K562 (cell line): ENCODE measurements around the gene ZBTB16. TPM values are rescaled to one million over a fixed set of nuclear protein-coding genes. Genes with fewer than 3 reads are reported as not detected.

ENCODE experiments used
- ATAC-seq: fragments of 200-7000 bp; cut with Tn5 transposase; 3 replicates; pipeline ENCODE4 v1.9.1; 2020; ENCODE audit warnings: moderate library complexity
- BruUV-seq: library from RNA; stranded (reverse); fragments of 400-500 nt; replicated peaks from 2 replicates; lab custom pipeline; 2021; lab: Mats Ljungman, UMichigan
- CTCF ChIA-PET: fragments of 300-600 bp; formaldehyde crosslinking; extraction: SDS; loops from one replicate; lab custom pipeline; 2021; ENCODE audit warnings: low intra/inter-chr PET ratio; lab: Yijun Ruan, JAX
- POLR2A ChIA-PET: fragments of 300-600, 350-650 bp; sonication (Branson Sonifier 250); formaldehyde crosslinking; extraction: SDS; loops from one replicate; lab custom pipeline; 2021; ENCODE audit warnings: antibody characterized with exemption, inconsistent platforms; lab: Yijun Ruan, JAX
- DNase-seq, 4 experiments: peaks; one replicate each; pipeline versions ENCODE4 v3.0.0 to v3.0.0-alpha.2; 2011 to 2018; ENCODE audit warnings: low spot score in 3 of 4, mixed read lengths in 3 of 4; ENCODE audit errors: extremely low read depth in 1 of 4
- FAIRE-seq: peaks from 2 replicates; lab custom pipeline; 2011; peaks lifted over from hg19 to GRCh38; lab: Jason Lieb, UNC
- H2AFZ ChIP-seq: 2 replicates; pipeline ENCODE4 v1.6.0; 2011; ENCODE audit warnings: low read depth, low read length, control low read depth, inconsistent platforms
- H3K27ac ChIP-seq: fragments of 200-600 bp; 3 replicates; pipeline ENCODE4 v1.8.0; 2011; ENCODE audit warnings: low read depth, mild to moderate bottlenecking, control low read depth, inconsistent platforms, low read length, moderate library complexity, mixed read lengths; ENCODE audit errors: extremely low read depth
- H3K27me3 ChIP-seq, 2 experiments: fragments of 300-600 bp in 1 of 2; 2 replicates in 1 of 2; 3 replicates in 1 of 2; pipeline versions ENCODE4 v1.6.0 to v1.8.0; 2011; ENCODE audit warnings: inconsistent platforms in 2 of 2, low read length in 2 of 2, mild to moderate bottlenecking in 1 of 2, mixed read lengths in 1 of 2, moderate library complexity in 1 of 2; ENCODE audit not compliant: control insufficient read depth in 2 of 2, insufficient read depth in 2 of 2
- H3K36me3 ChIP-seq: fragments of 300-600 bp; 3 replicates; pipeline ENCODE4 v1.8.0; 2011; ENCODE audit warnings: mild to moderate bottlenecking, low read length, inconsistent platforms; ENCODE audit not compliant: control insufficient read depth, insufficient read depth
- H3K4me1 ChIP-seq, 2 experiments: fragments of 200-600 bp in 1 of 2; replicated peaks in 1 of 2; 2 replicates in 1 of 2; 3 replicates in 1 of 2; pipeline versions ENCODE4 v1.5.1 to v1.8.0; 2011; ENCODE audit warnings: inconsistent platforms in 2 of 2, low read length in 2 of 2, mild to moderate bottlenecking in 1 of 2, mixed read lengths in 1 of 2, moderate library complexity in 1 of 2; ENCODE audit not compliant: control insufficient read depth in 2 of 2, insufficient read depth in 2 of 2
- H3K4me2 ChIP-seq: 2 replicates; pipeline ENCODE4 v1.6.1; 2011; ENCODE audit warnings: low read length, control low read depth, inconsistent platforms, mixed read lengths; ENCODE audit not compliant: insufficient read depth
- H3K4me3 ChIP-seq: fragments of 200-600 bp; sonication (generic), shearing (Covaris generic); 2 replicates; pipeline ENCODE4 v1.5.1; 2016; ENCODE audit warnings: control low read depth, inconsistent platforms
- H3K79me2 ChIP-seq: fragments of 200-600 bp; 3 replicates; pipeline ENCODE4 v1.8.0; 2011; ENCODE audit warnings: low read length, inconsistent platforms; ENCODE audit not compliant: control insufficient read depth, insufficient read depth
- H3K9ac ChIP-seq, 2 experiments: 2 replicates each; pipeline versions ENCODE4 v1.6.0 to v1.6.1; 2011; ENCODE audit warnings: low read depth in 2 of 2, low read length in 2 of 2, control low read depth in 1 of 2, inconsistent platforms in 1 of 2, mild to moderate bottlenecking in 1 of 2, mixed read lengths in 1 of 2; ENCODE audit not compliant: insufficient read depth in 1 of 2
- H3K9me1 ChIP-seq: one replicate; pipeline ENCODE4 v1.6.0; 2011; ENCODE audit warnings: inconsistent platforms, mild to moderate bottlenecking, low read length, moderate library complexity; ENCODE audit not compliant: control insufficient read depth, insufficient read depth
- H3K9me3 ChIP-seq: replicated peaks from 2 replicates; pipeline ENCODE4 v1.5.1; 2011; ENCODE audit warnings: low read depth, low read length, inconsistent platforms; ENCODE audit not compliant: control insufficient read depth, insufficient read depth
- H4K20me1 ChIP-seq: replicated peaks from 2 replicates; pipeline ENCODE4 v1.6.1; 2011; ENCODE audit warnings: low read length, inconsistent platforms, mixed read lengths; ENCODE audit not compliant: control insufficient read depth, insufficient read depth
- BRCA1 ChIP-seq, 2 experiments: fragments of 450-650 bp in 1 of 2; sonication (generic) in 1 of 2; formaldehyde crosslinking in 1 of 2; IDR thresholded peaks; 2 replicates each; pipeline versions ENCODE4 v1.5.0 to v1.6.1; 2017 to 2020; ENCODE audit warnings: mild to moderate bottlenecking in 1 of 2, missing genetic modification reagents in 1 of 2
- CREB1 ChIP-seq, 2 experiments: sonication (generic) in 1 of 2; formaldehyde crosslinking in 1 of 2; IDR thresholded peaks; 2 replicates each; pipeline versions ENCODE4 v1.6.1 to v1.8.0; 2012 to 2022; ENCODE audit warnings: inconsistent platforms in 1 of 2, mild to moderate bottlenecking in 1 of 2, missing genetic modification reagents in 1 of 2, moderate library complexity in 1 of 2
- HOXB6 ChIP-seq: fragments of 250-450 bp; sonication (Bioruptor Pico); IDR thresholded peaks from 2 replicates; pipeline ENCODE4 v1.5.1; 2022; ENCODE audit warnings: mild to moderate bottlenecking, borderline replicate concordance
- LCOR ChIP-seq: sonication (generic); formaldehyde crosslinking; IDR thresholded peaks from 2 replicates; pipeline ENCODE4 v1.8.0; 2022; ENCODE audit warnings: mild to moderate bottlenecking, missing genetic modification reagents
- NBN ChIP-seq: fragments of 450-650 bp; IDR thresholded peaks from 2 replicates; pipeline ENCODE4 v1.6.1; 2016; ENCODE audit warnings: low read depth, mild to moderate bottlenecking
- NFE2L1 ChIP-seq: fragments of 450-650 bp; IDR thresholded peaks from 2 replicates; pipeline ENCODE4 v1.6.1; 2016; ENCODE audit warnings: missing genetic modification characterization, low read depth, mild to moderate bottlenecking, missing compliant biosample characterization, moderate library complexity, borderline replicate concordance
- NR2C1 ChIP-seq, 2 experiments: fragments of 450-650 bp; IDR thresholded peaks; 2 replicates each; pipeline ENCODE4 v1.6.1; 2017; ENCODE audit warnings: mild to moderate bottlenecking in 2 of 2, antibody characterized with exemption in 1 of 2, inconsistent platforms in 1 of 2, missing compliant biosample characterization in 1 of 2, missing genetic modification characterization in 1 of 2
- POLR2B ChIP-seq: fragments of 450-650 bp; IDR thresholded peaks from 2 replicates; pipeline ENCODE4 v1.6.1; 2018; ENCODE audit warnings: low read depth; ENCODE audit not compliant: partially characterized antibody
- RBM14 ChIP-seq: fragments of 200-400 bp; formaldehyde crosslinking; IDR thresholded peaks from 2 replicates; pipeline ENCODE4 v1.6.1; 2018; ENCODE audit warnings: low read depth, mild to moderate bottlenecking, low read length, moderate library complexity, borderline replicate concordance; ENCODE audit not compliant: insufficient read depth
- SP2 ChIP-seq: IDR thresholded peaks from 2 replicates; pipeline ENCODE4 v1.6.1; 2011; ENCODE audit warnings: mild to moderate bottlenecking, low read depth, low read length, moderate library complexity; ENCODE audit not compliant: poor library complexity, severe bottlenecking; ENCODE audit errors: extremely low read depth
- SRSF7 ChIP-seq: fragments of 200-400 bp; formaldehyde crosslinking; optimal IDR thresholded peaks from 2 replicates; pipeline ENCODE3; 2017; ENCODE audit warnings: mild to moderate bottlenecking, low read depth, low read length
- TAF1 ChIP-seq: IDR thresholded peaks from 2 replicates; pipeline ENCODE4 v1.6.1; 2011; ENCODE audit warnings: mild to moderate bottlenecking, low read length, moderate library complexity; ENCODE audit not compliant: insufficient read depth, control insufficient read depth, severe bottlenecking; ENCODE audit errors: extremely low read depth
- TGIF2 ChIP-seq: sonication (generic); formaldehyde crosslinking; IDR thresholded peaks from 2 replicates; pipeline ENCODE4 v1.8.1; 2022; ENCODE audit warnings: mild to moderate bottlenecking, missing genetic modification reagents, moderate library complexity
- TSC22D4 ChIP-seq: fragments of 450-650 bp; IDR thresholded peaks from 2 replicates; pipeline ENCODE4 v1.6.1; 2016; ENCODE audit warnings: missing genetic modification characterization, missing biosample characterization, control low read depth
- ZFP36 ChIP-seq: fragments of 150-350 bp; IDR thresholded peaks from 2 replicates; pipeline ENCODE4 v1.6.1; 2018; ENCODE audit warnings: low read length, low read depth; ENCODE audit not compliant: partially characterized antibody
- WGBS: fragments of 100-300 bp; shearing (Covaris generic); methylation state at CpG from one replicate; pipeline ENCODE4 v1.1.6; 2016; ENCODE audit warnings: low coverage, mixed read lengths; ENCODE audit not compliant: insufficient coverage; ENCODE audit errors: missing lambda C conversion rate; 5-methylcytosine and 5-hydroxymethylcytosine counted together
- in situ Hi-C: fragments of 300-500 bp; cut with MboI; formaldehyde crosslinking; loops from 4 replicates; pipeline ENCODE4 v1.15.0; 2018; ENCODE audit warnings: inconsistent platforms, mixed read lengths
- intact Hi-C: fragments of 100-400 bp; cut with micrococcal nuclease; formaldehyde crosslinking; loops from 2 replicates; pipeline ENCODE4 v1.14.2; 2022
- polyA plus RNA-seq, 8 experiments: library from polyadenylated mRNA; depleted of rRNA in 4 of 8; stranded (reverse) in 5 of 8; unstranded in 3 of 8; fragments of >200 nt; fragmentation: Nextera tagmentation in 2 of 8; fragmentation: Illumina TruSeq in 1 of 8; extraction: Ambion mirVana in 2 of 8; extraction: Trizol in 1 of 8; gene quantifications; 2 replicates each; pipeline versions ENCODE4 v1.2.1 to v1.2.3, GENCODE V29; 2011 to 2014; ENCODE audit warnings: inconsistent platforms in 1 of 8, missing spikeins in 1 of 8
- total RNA-seq, 7 experiments: library from RNA; depleted of rRNA in 6 of 7; stranded (reverse); fragments of >200 nt in 6 of 7; fragmentation: Illumina TruSeq in 2 of 7; extraction: Trizol in 2 of 7; gene quantifications; 2 replicates each; pipeline versions ENCODE4 v1.2.1 to v1.2.3, GENCODE V29; 2011 to 2021; ENCODE audit warnings: low replicate concordance in 1 of 7
- TF ChIP-seq, protein P1 (sequence below): sonication (generic); formaldehyde crosslinking; IDR thresholded peaks from 2 replicates; pipeline ENCODE4 v1.8.0; 2023; ENCODE audit warnings: mild to moderate bottlenecking, missing genetic modification reagents
- TF ChIP-seq, protein P2 (sequence below): fragments of 450-650 bp; IDR thresholded peaks from 2 replicates; pipeline ENCODE4 v1.6.1; 2016; ENCODE audit warnings: missing biosample characterization, missing genetic modification characterization
- TF ChIP-seq, protein P3 (sequence below): fragments of 450-650 bp; IDR thresholded peaks from 2 replicates; pipeline ENCODE4 v1.6.1; 2016; ENCODE audit warnings: antibody characterized with exemption

ZBTB16 gene
- total and polyA plus RNA-seq, 9 of the 15 experiments (the other 6 are each of a cell fraction or from before 2014, with no cell fraction given): 0.06 to 0.40 (median 0.24) TPM; not detected in 4

- no peak for TF ChIP-seq TAF1
Measured at GRCh38 chr11:114208377-114208776, 148.9 kb downstream of the ZBTB16 start (continued).

- ChIA-PET CTCF (no interaction called here), POLR2A (interaction anchor here (1.0 to 1.5 kb wide), 2 partner anchors 16 to 17 kb away, joined by 3 read pairs; no protein-coding TSS in a partner anchor)
- H3K9ac ChIP-seq: no peak overlapping the region
- no TSS peak for BruUV-seq
- H3K9me1 ChIP-seq: no peaks in the 10 kb centered on the region
- H2AFZ ChIP-seq: no peak overlapping the region
- no peak for FAIRE-seq
- no peak overlapping the region for H3K4me3 ChIP-seq
- 68% methylated on average over 2 of the region's 2 CpGs for WGBS
- in situ Hi-C loops (no loop called here), intact Hi-C loops (no loop called here)
- H3K27ac ChIP-seq: no peak overlapping the region
- H3K4me2 ChIP-seq: no peak overlapping the region
- ATAC-seq: no peak
- peaks cover 6 to 23% of the 10 kb centered on the region in 2 experiments; a peak in 3 of 5 replicates for H3K4me1 ChIP-seq
- no peaks in the 10 kb centered on the region for H3K36me3 ChIP-seq
- no peaks in the 10 kb centered on the region for H4K20me1 ChIP-seq
- no peaks in the 10 kb centered on the region for H3K9me3 ChIP-seq
- DNase-seq: no peak
- H3K79me2 ChIP-seq: no peaks in the 10 kb centered on the region
- H3K27me3 ChIP-seq: no peaks in the 10 kb centered on the region
- TF ChIP-seq NR2C1 (IDR thresholded peaks at IDR 0.05): no peak
- no peak for TF ChIP-seq NR2C1 (tag; IDR thresholded peaks at IDR 0.05)
- TF ChIP-seq, protein P1, sequence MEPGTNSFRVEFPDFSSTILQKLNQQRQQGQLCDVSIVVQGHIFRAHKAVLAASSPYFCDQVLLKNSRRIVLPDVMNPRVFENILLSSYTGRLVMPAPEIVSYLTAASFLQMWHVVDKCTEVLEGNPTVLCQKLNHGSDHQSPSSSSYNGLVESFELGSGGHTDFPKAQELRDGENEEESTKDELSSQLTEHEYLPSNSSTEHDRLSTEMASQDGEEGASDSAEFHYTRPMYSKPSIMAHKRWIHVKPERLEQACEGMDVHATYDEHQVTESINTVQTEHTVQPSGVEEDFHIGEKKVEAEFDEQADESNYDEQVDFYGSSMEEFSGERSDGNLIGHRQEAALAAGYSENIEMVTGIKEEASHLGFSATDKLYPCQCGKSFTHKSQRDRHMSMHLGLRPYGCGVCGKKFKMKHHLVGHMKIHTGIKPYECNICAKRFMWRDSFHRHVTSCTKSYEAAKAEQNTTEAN: no peak
- TF ChIP-seq HOXB6 (CRISPR knock-in tag): no peak
- TF ChIP-seq SRSF7: no peak
- no peak for TF ChIP-seq TGIF2 (CRISPR knock-in tag)
- TF ChIP-seq ZFP36: no peak
- TF ChIP-seq, protein P2, sequence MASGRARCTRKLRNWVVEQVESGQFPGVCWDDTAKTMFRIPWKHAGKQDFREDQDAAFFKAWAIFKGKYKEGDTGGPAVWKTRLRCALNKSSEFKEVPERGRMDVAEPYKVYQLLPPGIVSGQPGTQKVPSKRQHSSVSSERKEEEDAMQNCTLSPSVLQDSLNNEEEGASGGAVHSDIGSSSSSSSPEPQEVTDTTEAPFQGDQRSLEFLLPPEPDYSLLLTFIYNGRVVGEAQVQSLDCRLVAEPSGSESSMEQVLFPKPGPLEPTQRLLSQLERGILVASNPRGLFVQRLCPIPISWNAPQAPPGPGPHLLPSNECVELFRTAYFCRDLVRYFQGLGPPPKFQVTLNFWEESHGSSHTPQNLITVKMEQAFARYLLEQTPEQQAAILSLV (tag): no peak
- no peak for TF ChIP-seq NBN
- TF ChIP-seq RBM14: no peak
- no peak for TF ChIP-seq SP2
- no peak for TF ChIP-seq TSC22D4
- TF ChIP-seq, protein P3, sequence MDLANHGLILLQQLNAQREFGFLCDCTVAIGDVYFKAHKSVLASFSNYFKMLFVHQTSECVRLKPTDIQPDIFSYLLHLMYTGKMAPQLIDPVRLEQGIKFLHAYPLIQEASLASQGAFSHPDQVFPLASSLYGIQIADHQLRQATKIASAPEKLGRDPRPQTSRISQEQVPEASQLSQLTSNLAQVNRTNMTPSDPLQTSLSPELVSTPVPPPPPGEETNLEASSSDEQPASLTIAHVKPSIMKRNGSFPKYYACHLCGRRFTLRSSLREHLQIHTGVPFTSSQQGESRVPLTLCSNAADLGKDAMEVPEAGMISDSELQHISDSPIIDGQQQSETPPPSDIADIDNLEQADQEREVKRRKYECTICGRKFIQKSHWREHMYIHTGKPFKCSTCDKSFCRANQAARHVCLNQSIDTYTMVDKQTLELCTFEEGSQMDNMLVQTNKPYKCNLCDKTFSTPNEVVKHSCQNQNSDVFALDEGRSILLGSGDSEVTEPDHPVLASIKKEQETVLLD: no peak
- no peak for TF ChIP-seq LCOR (CRISPR knock-in tag)
- no peak for TF ChIP-seq BRCA1 (IDR thresholded peaks at IDR 0.05)
- no peak for TF ChIP-seq BRCA1 (CRISPR knock-in tag; IDR thresholded peaks at IDR 0.05)
- TF ChIP-seq POLR2B: no peak
- TF ChIP-seq CREB1 (IDR thresholded peaks at IDR 0.05): no peak
- TF ChIP-seq CREB1 (CRISPR knock-in tag; IDR thresholded peaks at IDR 0.05): no peak
- no peak for TF ChIP-seq NFE2L1 (tag)
Measured at GRCh38 chr11:114209343-114209742, 149.8 kb downstream of the ZBTB16 start.
